ENCODE results near the gene IGSF3.
A peak's percentile ranks its signal among the peaks of the same experiment; 100 is the strongest.
"Not testable (repeated sequence)": the region's sequence is repeated elsewhere in the genome, so short reads cannot be mapped to it uniquely, and the experiment has no call there.

IGSF3 gene

DNA sequence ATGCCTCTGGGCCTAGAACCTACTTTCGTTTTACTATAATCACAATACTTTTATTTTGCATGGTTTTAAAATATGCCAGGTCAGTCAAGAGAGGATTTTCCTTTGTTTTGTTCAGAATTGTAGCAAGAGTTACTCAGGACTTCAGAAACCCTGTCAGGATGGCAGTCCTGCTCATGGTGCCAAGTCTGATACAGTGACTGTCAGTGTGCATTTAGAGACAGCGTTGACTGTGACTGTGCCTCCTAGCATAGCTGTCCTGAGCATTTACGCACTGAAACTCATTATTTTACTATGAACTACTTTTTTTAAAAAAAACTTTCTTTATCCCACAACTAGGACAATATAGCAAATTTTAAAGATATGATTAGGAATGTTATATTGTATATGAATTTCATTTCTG is 73.6 kb downstream of the IGSF3 start:
- not testable (repeated sequence) for H3K27me3 Mint-ChIP-seq; H3K9me3 Mint-ChIP-seq; H3K36me3 Mint-ChIP-seq (ENCODE audit: low read depth); H3K4me3 Mint-ChIP-seq; H3K27ac Mint-ChIP-seq
- peaks cover 46% of the 10 kb centered on the region for H3K4me1 Mint-ChIP-seq (ENCODE audit: low read depth)

DNA sequence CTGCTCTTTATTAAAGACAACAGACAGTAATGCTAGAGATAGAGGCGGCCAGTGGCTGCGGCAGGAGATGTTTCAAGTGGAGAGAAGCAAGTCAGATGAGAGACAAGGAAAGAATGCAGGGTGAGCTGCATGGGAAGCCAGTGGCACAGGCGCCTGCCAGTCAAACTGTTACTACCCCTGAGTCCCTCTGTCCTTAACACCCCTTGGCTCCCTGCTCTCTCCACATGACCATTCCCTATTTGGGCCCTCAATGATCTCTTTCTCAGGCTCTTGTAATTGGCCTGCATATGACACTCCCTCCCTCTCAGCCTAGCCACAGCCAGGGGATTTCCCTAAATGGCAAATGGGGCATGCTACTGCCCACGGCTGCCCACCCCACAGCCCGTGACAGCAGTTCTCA is 74.1 kb downstream of the IGSF3 start:
- not testable (repeated sequence) for H3K27me3 Mint-ChIP-seq; H3K4me3 Mint-ChIP-seq; H3K36me3 Mint-ChIP-seq (ENCODE audit: low read depth); H3K27ac Mint-ChIP-seq; H3K9me3 Mint-ChIP-seq
- H3K4me1 Mint-ChIP-seq (ENCODE audit: low read depth): peaks cover 40% of the 10 kb centered on the region

DNA sequence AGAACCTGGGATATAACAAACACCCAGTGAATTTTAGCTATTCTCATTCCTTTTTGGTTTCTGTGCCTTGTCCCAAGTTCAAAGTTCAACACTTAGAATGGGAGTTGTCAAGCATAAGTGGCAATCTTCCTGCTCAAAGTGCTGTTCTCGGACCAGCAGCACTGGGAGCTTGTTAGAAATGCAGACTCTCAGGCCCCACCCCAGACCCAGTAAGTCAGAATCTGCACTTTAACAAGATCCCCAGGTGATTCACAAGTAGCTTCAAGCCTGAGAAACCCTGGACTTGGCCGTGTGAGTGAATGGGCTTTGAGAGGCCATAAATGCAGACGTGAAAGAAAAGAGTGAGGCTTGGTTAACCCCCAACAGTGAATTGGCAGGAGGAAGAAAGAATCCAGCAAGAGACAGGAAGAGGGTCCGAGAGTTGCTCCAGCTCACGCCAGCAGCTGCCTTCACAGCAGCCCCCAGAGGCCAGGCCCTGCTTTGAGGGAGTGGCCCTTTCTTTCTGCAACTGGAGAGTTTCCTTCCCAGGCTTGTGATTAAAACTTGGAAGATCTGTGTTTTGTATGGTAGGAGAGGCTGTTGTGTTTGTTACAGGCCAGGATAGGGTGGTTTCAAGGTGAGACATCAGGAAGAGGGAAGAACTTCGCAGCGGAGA is 75.5 kb downstream of the IGSF3 start:
- not testable (repeated sequence) for H3K27ac Mint-ChIP-seq; H3K27me3 Mint-ChIP-seq; H3K36me3 Mint-ChIP-seq (ENCODE audit: low read depth); H3K4me3 Mint-ChIP-seq; H3K9me3 Mint-ChIP-seq
- H3K4me1 Mint-ChIP-seq (ENCODE audit: low read depth): peaks cover 37% of the 10 kb centered on the region

DNA sequence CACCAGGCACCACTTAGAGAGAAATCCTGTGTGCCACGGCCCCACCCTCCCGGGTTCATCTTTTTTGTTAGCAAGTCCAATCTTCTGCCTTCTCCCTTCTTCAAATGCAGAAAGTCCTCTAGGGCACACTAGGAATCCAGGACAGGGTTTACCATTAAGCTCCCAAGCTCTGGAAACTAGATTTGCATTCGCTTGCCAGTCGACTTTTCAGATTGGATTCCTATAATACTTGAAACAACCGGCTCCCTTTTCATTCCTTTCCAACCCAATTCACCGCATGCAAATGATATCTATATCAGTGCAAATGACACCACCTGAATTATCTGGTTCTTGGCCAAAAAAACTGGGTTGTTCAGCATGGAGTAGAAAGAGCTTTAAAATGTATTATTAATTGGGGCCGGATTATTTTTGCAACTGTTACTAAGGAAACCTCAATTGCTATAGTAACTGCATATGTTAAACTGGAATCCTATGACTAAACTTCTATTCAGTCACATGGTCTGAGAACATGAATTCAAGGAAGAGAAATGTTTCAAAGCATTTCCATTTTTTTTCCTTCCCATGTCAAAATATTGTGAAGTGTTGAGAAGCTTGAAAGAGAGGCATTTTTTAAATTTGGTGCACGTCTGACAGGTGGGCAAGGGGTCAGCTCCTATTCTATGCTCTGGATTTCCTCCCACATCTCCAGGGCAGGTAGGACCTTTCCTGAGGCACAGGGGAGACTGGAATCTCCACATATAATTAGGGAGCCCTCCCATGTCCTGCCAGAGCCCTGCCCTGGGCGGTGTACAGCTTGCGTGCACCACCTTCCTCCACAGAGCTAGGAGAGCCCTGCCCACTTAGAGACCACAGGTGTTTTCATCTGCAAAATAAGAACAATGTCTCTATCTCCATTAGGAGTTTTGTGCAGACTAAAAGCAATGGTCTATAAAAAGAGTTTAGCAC is 76.3 kb downstream of the IGSF3 start:
- not testable (repeated sequence) for H3K9me3 Mint-ChIP-seq; H3K36me3 Mint-ChIP-seq (ENCODE audit: low read depth); H3K27me3 Mint-ChIP-seq; H3K4me3 Mint-ChIP-seq; H3K27ac Mint-ChIP-seq
- H3K4me1 Mint-ChIP-seq (ENCODE audit: low read depth): peaks cover 38% of the 10 kb centered on the region

DNA sequence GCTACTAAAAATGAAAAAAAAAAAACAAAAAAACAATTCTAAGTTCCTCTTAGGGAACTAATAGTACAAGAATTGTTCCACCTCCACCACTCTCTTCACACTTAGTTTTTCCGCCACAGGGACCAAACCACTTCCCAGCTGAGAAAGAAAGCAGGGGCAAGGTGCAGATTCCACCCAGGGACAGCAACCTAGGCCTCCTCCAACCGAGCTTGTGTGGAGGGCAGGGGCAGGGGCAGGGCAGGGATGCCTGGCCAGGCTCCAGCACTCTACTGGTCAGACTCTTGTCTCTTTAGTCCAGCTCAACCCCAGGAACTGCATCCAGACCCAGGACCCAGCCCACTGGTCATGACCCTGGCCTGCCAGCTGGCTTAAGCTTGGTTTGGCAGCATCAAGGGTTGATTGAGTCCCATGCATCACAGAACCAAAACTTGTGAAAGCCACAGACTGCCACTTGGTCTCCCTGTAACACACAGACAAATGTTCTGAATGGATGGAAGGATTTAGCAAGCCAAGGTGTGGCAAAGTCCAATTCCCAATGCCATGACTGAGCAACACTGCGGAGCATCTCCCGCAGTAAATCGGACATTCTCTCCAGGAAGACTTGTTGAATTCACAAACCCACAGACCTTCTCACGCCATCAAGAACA is 77.1 kb downstream of the IGSF3 start:
- H3K9me3 Mint-ChIP-seq; H3K4me3 Mint-ChIP-seq; H3K36me3 Mint-ChIP-seq (ENCODE audit: low read depth); H3K27me3 Mint-ChIP-seq: not testable (repeated sequence)
- Mint-ChIP-seq H3K4me1 (ENCODE audit: low read depth) (peaks cover 36% of the 10 kb centered on the region), H3K27ac (peak overlapping the region; percentile 26)

DNA sequence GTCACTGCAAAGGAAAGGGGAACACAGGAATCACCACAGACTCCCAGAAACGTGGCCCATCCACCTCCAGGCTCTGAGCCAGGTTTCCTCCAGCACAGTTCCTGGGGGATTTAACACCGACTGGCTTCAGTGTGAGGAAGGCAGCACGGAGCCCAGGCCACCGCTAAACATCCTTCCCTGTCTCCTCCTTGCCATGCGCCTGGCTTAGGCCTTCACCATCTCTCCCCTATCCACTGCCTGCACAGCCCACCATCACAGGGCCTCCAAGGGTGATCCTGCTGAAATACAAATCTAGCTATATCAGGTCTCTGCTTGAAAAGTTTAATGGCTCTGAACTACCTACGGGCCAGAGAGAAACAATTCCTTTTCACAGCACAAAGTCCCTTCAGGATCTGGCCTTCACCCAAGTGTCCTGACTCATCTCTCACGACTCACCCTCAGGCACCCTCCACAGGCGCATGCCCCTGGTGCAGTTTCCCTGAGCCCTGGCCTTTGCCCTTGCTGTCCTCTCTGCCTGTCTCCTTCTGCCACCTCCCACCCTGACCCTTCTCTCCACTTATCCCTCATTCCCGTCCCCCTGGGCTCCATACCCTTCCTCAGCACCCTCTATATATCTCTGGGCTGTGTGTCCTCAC is 78.3 kb downstream of the IGSF3 start:
- not testable (repeated sequence) for H3K9me3 Mint-ChIP-seq; H3K27me3 Mint-ChIP-seq; H3K36me3 Mint-ChIP-seq (ENCODE audit: low read depth); H3K4me3 Mint-ChIP-seq
- peak overlapping the region; percentile 28 for H3K27ac Mint-ChIP-seq
- peaks cover 35% of the 10 kb centered on the region for H3K4me1 Mint-ChIP-seq (ENCODE audit: low read depth)

DNA sequence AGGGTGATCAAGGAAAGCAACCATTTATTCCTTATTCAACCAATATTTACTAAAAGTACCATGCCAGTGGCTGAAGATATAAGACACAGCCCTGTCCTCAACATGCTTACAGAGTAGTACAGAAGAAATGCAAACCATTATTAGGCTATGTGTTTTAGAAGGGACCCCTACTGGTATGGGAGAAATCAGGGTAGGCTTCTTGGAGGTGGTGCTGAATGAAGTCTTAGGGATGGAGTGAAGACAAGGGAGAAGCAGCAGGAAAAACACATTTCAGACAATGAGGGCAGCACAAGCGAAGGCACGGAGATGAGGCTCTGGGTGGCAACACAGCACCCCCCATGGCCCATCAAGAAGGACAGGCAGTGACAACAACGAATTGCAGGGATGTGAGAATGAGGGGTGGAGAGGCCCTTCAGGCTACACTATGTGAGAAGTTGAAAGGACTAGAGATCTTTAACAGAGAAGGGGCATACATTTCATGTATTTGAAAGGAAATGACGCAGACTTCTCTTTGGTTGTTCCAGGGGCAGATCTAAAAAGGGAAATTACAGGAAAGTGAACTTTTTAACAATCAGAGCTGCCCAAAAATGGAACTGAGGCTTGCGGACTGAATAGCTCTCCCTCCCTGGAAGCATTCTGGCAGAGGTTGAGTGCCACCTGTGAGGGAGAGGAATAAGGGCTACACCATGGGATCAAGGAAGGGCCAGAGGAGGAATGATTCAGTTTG is 79.9 kb downstream of the IGSF3 start:
- Mint-ChIP-seq H3K27ac (peak overlapping the region; percentile 13), H3K36me3 (ENCODE audit: low read depth) (no peaks in the 10 kb centered on the region), H3K4me3 (no peak overlapping the region), H3K27me3 (no peaks in the 10 kb centered on the region), H3K4me1 (ENCODE audit: low read depth) (peaks cover 35% of the 10 kb centered on the region), H3K9me3 (no peaks in the 10 kb centered on the region)

DNA sequence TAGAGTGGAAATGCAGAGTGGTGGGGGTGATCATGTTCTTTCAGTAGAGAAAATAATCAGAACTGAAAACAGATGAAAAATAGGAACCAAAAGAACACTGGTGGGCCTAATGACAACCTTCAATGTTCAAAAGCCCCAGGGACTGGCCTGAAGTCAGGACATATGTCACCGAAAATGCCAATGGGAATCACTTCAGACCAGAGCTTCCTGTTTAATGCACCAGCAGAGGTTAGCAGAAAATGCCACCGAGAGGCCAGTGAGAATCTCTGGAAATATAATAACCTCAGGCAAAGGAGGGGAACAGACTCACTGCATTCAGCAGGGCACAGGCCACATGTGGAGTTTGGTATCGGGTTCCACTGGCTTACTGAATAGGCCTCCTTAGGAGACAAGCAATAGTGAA is 80.8 kb downstream of the IGSF3 start:
- H3K9me3 Mint-ChIP-seq: no peaks in the 10 kb centered on the region

DNA sequence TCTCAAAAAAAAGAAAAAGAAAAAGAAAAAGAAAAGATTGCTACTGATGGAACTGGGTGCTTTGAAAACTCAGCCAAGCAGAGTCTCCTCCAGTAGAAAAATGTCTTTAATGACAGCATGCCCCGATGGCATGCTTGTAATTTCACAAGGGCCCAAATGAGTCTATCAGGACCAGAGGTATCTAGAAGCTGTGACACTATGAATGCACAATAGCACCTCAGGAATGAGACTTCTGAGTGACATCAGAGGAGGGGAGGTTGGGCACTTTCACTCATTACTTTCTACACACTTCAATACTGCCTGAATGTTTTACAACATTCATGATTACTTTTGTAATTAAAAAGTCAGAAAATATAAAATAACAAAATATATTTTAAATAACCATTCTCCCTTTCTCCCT is 81.6 kb downstream of the IGSF3 start:
- no peak overlapping the region for H3K4me3 Mint-ChIP-seq
- H3K4me1 Mint-ChIP-seq (ENCODE audit: low read depth): peaks cover 35% of the 10 kb centered on the region
- H3K27me3 Mint-ChIP-seq: no peaks in the 10 kb centered on the region
- H3K36me3 Mint-ChIP-seq (ENCODE audit: low read depth): no peaks in the 10 kb centered on the region
- H3K9me3 Mint-ChIP-seq: no peaks in the 10 kb centered on the region
- H3K27ac Mint-ChIP-seq: peak overlapping the region; percentile 69

More for the DNA sequence above, 80.8 kb downstream of the IGSF3 start:
- H3K36me3 Mint-ChIP-seq (ENCODE audit: low read depth): no peaks in the 10 kb centered on the region
- peak overlapping the region; percentile 30 for H3K4me3 Mint-ChIP-seq
- H3K27me3 Mint-ChIP-seq: no peaks in the 10 kb centered on the region
- H3K4me1 Mint-ChIP-seq (ENCODE audit: low read depth): peaks cover 35% of the 10 kb centered on the region
- H3K27ac Mint-ChIP-seq: peak overlapping the region; percentile 69

DNA sequence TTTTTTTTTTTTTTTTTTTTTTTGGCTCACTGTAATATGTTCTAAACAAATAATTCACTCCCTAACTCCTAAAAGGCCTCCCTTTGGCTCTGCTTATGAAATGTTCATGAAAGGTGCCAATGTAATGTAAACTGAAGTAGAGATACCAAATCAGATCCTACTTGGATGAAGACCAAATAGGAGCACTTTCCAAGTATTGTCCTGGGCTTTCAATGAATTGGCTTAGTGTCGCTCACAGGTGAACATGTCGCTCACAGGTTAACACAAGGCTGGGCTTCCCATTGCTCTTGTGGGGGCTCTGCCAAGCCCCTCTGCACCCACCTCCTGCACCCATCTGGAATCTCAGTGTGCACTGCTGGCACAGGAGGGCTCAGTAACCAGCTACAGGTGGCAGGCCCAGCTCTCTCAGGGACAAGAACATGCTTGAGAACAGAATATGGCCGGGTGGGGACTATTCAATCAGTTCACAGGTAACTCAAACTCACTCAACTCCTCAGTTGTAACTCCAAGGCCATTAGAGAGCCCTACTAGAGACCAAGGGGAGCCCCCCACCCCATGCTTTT is 86.1 kb downstream of the IGSF3 start:
- Mint-ChIP-seq H3K4me3 (no peak overlapping the region), H3K9me3 (no peaks in the 10 kb centered on the region), H3K4me1 (ENCODE audit: low read depth) (peaks cover 7% of the 10 kb centered on the region), H3K36me3 (ENCODE audit: low read depth) (no peaks in the 10 kb centered on the region), H3K27ac (no peak overlapping the region), H3K27me3 (no peaks in the 10 kb centered on the region)

DNA sequence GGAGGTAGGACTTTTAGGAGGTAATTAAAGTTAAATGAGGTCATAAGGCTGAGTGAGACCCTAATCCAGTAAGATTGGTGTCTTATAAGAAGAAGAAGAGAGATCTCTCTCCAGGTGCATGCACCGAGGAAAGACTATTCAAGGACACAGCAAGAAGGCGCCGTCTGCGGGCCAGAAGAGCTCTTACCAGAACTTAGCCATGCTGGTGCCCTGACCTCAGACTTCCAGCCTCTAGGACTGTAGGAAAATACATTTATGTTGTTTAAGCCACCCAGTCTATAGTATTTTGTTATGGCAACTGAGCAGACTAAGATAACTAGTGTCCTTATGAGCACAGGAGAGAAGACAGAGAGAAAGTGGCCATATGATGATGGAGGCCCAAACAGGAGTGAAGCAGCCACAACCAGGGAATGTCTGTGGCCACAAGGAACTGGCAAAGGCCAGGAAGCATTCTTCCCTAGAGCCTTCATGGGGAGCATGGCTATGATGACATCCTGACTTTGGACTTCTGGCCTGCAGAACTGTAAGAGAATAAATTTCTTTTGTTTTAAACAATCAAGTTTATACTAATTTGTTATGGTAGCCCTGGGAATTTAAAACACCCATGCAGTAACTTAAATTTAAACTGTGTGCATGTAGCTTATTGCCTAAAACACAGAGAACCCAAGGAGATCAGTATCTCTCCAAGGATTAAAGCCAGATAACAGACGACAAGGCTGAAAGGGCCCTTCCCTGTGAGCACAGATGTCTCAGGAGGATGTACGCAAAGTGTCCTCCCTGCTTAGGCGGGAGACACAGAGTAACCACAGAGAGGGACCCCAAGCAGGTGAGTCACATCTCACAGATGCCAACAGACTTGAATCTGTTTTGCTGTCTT is 86.8 kb downstream of the IGSF3 start:
- Mint-ChIP-seq H3K9me3 (no peaks in the 10 kb centered on the region), H3K27ac (no peak overlapping the region), H3K4me1 (ENCODE audit: low read depth) (peaks cover 2% of the 10 kb centered on the region), H3K36me3 (ENCODE audit: low read depth) (no peaks in the 10 kb centered on the region), H3K4me3 (no peak overlapping the region), H3K27me3 (no peaks in the 10 kb centered on the region)

DNA sequence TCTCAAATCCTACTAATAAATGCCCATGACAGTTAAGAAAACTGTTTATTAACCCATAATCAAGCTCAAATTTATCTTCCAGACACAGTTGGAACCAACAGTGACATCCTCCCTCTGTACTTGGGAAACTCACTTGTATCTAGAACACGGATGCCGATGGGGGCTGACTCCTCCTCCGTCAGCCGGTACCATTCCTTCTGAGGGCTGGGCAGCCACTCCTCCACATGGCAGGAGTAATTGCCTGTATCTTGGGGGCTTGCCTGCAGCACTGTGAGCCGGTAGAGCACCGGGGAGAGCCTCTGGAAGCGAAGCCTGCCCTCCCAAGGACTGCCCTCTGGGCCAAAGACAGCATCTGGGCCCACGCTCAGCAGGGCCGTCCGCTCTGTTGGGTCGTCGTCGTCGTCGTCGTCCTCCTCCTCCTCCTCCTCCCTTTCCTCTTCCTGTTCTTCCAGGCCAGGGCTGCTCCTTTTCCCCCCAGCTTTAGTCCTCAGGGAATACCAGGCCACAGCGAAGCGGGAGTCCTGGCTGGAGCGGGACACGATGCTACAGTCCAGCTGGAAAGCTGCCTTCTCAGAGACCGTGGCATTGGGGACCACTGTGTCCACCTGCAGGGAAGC is 88.2 kb downstream of the IGSF3 start:
- Mint-ChIP-seq H3K4me1 (ENCODE audit: low read depth) (peaks cover 12% of the 10 kb centered on the region), H3K4me3 (no peak overlapping the region), H3K9me3 (no peaks in the 10 kb centered on the region), H3K27ac (no peak overlapping the region), H3K36me3 (ENCODE audit: low read depth) (no peaks in the 10 kb centered on the region), H3K27me3 (no peaks in the 10 kb centered on the region)

DNA sequence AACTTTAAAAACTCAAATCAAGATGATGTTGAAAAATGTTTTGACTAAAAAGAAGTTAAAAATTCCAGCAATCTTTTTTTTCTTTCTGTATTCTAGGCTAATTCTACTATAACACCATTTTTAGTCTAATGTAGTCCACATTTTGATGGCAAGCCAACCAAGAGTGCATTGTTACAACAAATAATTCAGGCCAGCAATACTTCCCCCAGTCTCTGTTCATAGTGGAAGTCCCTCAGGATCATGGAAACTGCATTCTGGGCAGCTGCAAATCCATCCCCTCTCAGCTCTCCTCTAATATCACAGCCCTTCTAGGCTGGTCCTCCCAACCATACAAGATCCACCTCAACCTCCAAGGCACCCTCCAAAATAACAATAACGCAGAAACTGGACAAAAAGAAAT is 89.0 kb downstream of the IGSF3 start:
- Mint-ChIP-seq H3K27ac (no peak overlapping the region), H3K4me3 (no peak overlapping the region), H3K9me3 (no peaks in the 10 kb centered on the region)

More for the DNA sequence above, 89.0 kb downstream of the IGSF3 start:
- H3K36me3 Mint-ChIP-seq (ENCODE audit: low read depth): no peaks in the 10 kb centered on the region
- H3K27me3 Mint-ChIP-seq: peaks cover 4% of the 10 kb centered on the region
- peaks cover 20% of the 10 kb centered on the region for H3K4me1 Mint-ChIP-seq (ENCODE audit: low read depth)

Measured in stimulated activated naive CD8-positive, alpha-beta T cell treated with anti-CD3 and anti-CD28 coated beads, Interleukin-15, Interleukin-2, amounts not matched to agents 100 ng/mL and 50 ng/mL, for 24 hours (primary cell).